GM03348 (cell line): ENCODE measurements around the gene MUSK.

Experiments used
- DNase-seq: peaks from one replicate; pipeline ENCODE4 v3.0.0; 2012; ENCODE audit warnings: low spot score

MUSK gene

DNA sequence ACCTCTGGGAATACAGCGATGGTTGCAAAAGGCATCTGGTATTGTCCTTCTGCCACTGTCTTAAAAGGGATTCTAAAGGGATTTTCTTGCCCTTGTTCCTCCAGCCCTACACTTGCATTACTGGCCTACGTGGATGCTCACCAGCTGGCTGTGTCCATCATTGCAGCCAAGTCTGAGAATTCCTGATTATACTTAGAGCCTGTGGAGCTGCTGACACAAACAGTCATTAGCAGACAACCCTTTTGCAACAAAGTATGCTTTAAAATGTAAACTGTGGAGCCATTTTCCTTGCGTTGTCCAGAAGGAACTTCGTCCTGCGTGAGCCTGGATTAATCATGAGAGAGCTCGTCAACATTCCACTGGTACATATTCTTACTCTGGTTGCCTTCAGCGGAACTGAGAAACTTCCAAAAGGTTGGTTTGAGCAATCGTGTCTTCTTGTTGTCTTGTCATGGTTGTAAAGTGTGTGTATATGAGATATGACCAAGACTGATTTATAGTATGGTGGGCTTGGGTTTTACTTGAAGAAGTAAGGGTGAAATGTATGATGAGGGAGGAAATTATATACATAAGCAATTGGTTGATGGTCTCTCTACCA, at the start of gene MUSK:
Gene MUSK, plus strand, starts transcription at position 222 of the 598 bp plus-strand sequence. Its CDS starts 114 bp downstream, at position 336.
- no peak for DNase-seq

DNA sequence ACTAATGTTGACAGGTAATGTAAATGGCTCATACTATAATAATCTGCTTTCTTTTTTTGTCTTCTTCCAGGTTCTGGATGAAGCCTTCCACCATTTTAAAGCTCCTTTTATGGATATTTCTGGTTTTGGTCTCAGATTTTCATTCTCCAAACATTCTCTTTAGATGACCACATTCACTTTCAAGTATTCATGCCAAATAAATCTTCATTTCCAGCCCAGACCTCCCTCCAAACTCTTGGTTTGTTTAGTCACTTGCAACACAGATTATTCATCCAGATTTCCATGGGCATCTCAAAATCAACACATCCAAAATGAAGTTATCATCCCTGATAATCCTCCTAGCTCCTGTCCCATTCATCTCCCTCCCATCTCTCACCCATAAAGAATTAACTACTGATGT, 48.8 kb upstream of the MUSK start:
- peak; percentile 47 for DNase-seq

- DNase-seq: no peak
Measured at GRCh38 chr9:110620726-110621125, 47.9 kb upstream of the MUSK start.

- no peak for DNase-seq
Measured at GRCh38 chr9:110622368-110622767, 46.2 kb upstream of the MUSK start.

- peak; percentile 54 for DNase-seq
Measured at GRCh38 chr9:110623462-110624025, 45.0 kb upstream of the MUSK start.

DNA sequence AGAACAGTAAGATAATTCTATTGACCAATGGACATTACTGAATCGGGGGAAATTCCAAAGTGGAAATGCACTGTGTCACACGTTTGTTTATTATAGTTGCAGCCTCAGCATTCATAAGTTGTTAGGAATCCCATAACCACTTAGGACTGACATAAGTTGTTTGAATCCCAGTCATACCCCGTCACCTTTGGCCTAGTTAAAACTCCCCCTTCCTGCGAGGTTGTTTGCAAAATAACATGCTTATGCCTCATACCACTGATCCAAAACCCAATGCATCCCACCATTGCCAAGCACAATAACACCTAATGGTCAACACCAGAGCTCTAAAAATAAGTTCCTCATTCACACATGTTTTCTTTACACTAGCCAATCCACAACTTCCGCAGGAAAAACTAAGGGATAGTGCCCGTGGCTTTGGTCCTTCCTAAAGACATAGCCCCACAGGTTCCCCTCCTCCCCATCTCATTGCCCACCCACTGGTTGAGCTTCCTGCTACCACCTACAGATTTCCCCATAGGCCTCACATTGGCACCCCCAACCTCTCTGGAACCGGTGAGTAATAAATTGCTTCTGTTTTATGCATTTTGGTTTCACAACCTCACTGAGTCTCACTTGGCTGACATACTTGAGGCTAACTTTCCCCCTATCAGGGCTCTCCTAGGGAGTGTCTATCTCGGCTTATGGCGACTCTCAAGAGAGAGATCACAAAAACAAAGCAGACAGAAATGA, 42.3 kb upstream of the MUSK start:
- DNase-seq: peak; percentile 40

DNA sequence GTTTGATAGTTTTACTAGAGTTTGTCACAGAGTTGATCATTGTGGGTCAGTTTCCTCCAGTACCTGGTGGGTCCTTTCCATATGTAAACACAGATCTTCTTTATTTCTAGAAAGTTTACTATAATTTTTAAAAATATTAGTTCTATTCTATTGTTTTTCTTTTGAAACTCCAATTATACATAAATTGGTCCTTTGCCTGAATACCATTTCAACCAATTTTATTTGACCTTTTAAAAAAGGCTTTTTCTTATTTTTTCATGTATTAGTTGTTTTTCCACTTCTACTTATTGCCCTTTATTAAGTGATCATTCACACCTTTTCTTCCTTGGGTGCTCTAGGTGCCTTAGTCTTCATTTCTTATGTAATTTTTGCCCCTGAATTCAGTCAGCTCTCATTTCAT, 33.0 kb upstream of the MUSK start:
- DNase-seq: no peak

- DNase-seq: no peak
Measured at GRCh38 chr9:110638381-110638954, 30.1 kb upstream of the MUSK start.

- DNase-seq: no peak
Measured at GRCh38 chr9:110640736-110641135, 27.9 kb upstream of the MUSK start.

DNA sequence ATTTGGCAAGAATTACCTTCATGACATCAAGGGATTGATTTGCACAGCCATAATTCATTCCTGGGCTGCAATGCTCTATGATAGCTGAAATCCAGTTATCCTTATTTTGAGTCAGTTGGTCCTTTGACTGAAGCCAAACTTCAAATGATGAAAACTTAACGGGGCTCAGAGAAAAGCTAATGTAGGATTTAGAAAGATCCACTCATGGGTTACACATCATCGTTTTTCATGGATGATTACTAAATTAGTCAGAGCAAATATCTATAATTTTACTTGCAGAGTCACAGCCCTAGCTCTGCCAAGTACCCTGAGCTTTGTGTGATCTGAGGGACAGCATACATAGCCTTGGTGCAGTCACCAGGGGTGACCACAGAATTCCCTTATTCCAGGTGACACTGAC, 27.3 kb upstream of the MUSK start:
- DNase-seq: no peak

- DNase-seq: no peak
Measured at GRCh38 chr9:110648696-110649095, 19.9 kb upstream of the MUSK start.

- peak; percentile 49 for DNase-seq
Measured at GRCh38 chr9:110650261-110650660, 18.3 kb upstream of the MUSK start.

DNA sequence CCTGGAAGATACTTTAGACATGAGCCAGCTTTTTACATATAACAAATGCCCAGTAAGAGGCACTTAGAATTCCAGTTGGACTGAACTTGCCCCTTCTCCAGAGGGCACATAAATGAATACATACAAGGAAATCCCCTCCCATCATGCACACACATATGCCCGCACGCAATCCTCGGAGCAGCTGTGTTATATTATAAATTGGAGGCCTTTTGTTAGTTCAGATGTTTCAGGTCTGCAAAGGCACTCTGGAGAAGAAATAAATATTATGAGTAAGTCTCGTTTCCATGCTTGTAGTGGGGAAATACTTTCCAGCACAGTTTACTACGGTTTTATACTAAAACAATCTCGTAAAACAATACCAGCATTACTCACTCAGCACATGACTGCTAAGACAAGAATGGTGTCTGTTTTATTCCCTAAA, 17.6 kb upstream of the MUSK start:
- DNase-seq: peak; percentile 59

- peak; percentile 44 for DNase-seq
Measured at GRCh38 chr9:110655754-110656641, 12.6 kb upstream of the MUSK start.

GRCh38 chr9:110659891-110660541, 8.6 kb upstream of the MUSK start:
- no peak for DNase-seq

- DNase-seq: no peak
Measured at GRCh38 chr9:110669433-110669832, 842 bp downstream of the MUSK start.

- no peak for DNase-seq
Measured at GRCh38 chr9:110671849-110672248, 3.3 kb downstream of the MUSK start.

DNA sequence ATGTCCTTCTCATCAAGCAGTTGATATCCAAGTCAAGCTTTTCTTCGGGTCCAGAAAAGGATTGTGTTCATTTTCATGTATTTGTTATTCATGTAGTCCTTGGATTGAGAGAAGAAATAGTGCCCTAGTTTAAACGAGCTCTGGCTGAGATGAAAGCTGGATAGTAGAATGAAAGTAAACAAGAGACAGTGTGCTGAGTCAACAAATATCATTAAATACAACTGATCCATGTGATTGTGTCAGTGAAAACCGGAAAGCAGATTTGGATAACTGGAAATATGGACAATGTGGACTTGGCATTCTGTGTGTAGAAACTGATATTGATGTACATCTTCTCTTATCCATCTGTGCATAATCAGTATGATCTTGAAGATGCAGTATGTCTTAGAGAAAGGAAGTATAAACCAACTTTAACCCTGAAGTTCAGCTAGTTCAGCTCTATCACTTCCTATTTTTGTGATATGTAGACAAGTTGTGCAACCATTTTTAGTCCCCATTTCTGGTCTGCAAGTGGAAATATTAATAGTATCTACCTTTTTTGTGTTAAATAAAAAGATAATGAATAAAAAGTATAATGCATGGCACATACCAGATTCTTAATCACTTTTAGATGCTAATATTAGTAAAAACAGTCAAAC, 4.4 kb downstream of the MUSK start:
- no peak for DNase-seq

GRCh38 chr9:110687497-110687896, 18.9 kb downstream of the MUSK start:
- DNase-seq: no peak

GRCh38 chr9:110688329-110688728, 19.7 kb downstream of the MUSK start:
- DNase-seq: no peak

GRCh38 chr9:110691002-110691549, 22.5 kb downstream of the MUSK start:
- DNase-seq: no peak
